ENCODE results near the gene CHST13.

The CHST13 gene

DNA sequence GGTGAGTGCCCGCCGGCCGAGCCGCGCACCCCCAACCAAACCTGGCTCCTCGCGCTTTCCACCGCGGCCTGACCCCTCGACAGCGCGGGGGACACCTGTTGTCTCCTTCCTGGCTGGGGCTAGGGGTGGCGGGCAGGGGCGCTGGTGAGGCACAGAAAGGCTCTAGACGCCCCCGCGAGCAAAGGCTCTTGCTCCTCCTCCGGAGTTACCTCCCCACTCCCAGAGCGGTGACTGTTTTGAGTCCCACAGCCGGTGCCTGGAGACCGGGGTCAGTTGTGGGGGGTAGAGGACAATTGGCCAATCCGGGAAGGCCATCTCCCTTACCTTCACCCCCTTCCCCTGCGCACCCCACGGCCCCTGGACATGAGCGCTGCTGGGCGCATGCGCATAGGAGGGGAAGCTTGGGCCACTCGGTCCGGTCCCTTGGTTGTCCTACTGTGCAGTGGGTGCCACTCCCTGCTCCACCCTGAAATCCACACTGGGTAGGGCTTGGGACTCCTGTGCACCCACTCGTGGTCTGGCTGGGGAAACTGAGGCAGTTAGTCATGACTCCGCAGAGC is 554 bp downstream of the CHST13 start:
- TF ChIP-seq, protein P1, sequence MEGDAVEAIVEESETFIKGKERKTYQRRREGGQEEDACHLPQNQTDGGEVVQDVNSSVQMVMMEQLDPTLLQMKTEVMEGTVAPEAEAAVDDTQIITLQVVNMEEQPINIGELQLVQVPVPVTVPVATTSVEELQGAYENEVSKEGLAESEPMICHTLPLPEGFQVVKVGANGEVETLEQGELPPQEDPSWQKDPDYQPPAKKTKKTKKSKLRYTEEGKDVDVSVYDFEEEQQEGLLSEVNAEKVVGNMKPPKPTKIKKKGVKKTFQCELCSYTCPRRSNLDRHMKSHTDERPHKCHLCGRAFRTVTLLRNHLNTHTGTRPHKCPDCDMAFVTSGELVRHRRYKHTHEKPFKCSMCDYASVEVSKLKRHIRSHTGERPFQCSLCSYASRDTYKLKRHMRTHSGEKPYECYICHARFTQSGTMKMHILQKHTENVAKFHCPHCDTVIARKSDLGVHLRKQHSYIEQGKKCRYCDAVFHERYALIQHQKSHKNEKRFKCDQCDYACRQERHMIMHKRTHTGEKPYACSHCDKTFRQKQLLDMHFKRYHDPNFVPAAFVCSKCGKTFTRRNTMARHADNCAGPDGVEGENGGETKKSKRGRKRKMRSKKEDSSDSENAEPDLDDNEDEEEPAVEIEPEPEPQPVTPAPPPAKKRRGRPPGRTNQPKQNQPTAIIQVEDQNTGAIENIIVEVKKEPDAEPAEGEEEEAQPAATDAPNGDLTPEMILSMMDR (conservative IDR thresholded peaks at IDR 0.05), result peak; percentile 22
- H3K27ac ChIP-seq, result no peak overlapping the region

DNA sequence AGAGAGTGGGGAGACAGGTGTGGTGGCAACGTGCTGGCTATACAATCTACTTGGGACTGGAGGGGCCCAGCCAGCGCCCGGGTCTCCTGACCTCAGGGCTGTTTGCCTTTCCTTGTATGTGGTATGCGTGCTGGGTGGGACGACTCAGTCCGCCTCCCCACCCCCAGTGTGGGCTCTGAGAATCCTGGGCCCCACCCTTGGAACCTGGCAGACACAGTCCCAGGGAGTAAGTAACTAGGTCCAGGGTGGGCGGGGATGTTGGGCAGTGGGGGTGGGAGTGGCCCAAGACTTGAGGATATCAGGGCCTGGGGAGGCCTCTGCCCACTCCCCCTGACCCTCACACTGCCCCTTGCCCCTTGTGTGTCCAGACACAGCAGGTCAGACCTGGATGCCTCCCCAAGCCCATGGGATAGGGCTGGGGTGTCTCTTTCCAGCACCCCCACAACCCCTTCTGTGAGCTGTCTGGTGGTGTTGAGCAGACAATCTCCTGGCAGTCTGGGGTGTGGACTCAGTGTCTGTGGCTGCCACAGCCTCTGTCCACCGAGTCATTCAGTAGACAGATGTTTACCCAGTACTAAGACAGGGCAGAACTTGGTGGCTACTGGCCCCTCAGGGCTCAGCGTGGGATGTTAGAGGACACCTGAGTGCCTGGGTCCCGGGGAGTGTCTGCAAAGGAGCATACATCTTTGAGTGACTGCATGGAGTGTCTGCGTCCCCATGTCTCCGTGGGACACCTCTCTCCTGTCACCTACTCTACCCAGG is 1.3 kb downstream of the CHST13 start:
- TF ChIP-seq, protein P1 (conservative IDR thresholded peaks at IDR 0.05), result no peak
- no peak overlapping the region for H3K27ac ChIP-seq

DNA sequence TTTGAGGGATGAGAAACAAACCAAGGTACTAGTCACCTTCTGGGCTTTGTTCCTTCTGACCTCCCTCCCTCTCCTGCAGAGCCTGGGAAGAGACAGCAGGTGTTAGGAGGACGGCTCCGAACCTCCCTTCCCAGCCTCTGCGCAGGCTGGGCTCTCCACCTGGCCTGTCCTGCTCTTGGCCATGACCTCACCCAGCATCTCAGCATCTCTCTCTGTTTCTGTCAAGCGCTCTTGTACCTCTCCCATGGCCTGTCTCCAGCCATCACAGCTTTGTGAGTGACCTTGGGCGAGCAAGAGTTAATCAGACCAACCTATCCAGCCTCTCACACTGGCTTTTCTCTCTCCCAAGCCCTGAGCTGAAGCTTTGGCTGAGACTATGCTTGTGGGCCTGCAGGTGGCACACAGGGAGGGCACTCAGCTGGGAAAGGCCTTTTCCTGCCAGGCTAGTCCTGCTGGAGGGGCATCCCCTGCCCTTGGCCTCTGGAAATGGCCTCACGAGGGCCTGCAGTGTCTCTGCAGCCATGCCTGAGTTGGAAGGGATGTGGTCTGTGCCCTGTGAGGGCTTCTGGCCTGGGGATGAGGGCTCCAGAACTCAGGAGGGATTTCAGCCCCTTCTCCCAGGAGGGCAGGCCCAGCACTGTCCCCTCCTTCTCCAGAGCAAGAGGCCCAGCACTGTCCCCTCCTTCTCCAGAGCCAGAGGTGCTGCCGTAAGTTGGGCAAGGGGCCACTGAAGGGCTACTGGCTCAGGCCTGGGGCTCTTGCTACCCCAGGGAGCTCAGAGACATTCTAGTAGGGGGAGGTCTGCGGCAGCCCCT is 2.1 kb downstream of the CHST13 start:
- TF ChIP-seq, protein P1 (conservative IDR thresholded peaks at IDR 0.05), result no peak

DNA sequence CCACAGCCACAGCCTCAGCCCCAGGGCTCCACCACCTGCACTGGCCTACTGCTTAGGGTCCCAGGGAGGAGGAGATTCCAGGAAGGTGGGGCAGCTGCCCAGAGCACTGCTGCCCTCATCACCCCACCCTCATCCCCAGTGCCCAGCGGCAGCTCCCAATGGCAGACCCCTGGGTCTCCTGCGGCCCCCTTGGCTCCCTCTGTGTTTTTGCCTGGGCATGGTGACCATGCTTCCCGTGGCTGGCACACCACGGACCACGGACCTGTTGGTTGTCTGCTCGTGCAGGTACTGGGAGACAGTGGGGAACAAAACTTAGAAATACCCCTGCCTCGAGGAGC is 2.7 kb downstream of the CHST13 start:
- no peak overlapping the region for H3K27ac ChIP-seq
- TF ChIP-seq, protein P1 (conservative IDR thresholded peaks at IDR 0.05), result no peak

More for the DNA sequence above, 2.1 kb downstream of the CHST13 start:
- no peak overlapping the region for H3K27ac ChIP-seq

DNA sequence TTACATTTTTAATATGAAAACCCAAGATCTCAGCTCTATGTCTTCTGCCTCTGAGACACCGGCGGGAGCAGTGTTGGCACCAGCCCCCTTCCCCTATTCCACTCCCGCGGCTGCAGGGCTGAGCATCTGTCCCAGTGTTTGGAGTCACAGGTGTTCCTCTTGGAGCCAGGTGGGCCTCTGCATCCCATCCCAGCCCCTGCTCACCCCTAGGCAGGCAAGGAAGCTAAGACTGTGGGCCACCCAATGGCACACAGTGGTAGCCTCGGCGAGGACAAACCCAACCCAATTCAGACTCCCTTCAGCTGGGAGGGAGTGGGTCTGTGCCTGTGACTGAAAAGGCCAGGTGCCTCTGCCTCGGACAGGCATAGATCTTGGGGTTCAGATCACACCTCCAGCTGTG is 3.1 kb downstream of the CHST13 start:
- TF ChIP-seq, protein P1 (conservative IDR thresholded peaks at IDR 0.05), result no peak
- H3K27ac ChIP-seq, result no peak overlapping the region

DNA sequence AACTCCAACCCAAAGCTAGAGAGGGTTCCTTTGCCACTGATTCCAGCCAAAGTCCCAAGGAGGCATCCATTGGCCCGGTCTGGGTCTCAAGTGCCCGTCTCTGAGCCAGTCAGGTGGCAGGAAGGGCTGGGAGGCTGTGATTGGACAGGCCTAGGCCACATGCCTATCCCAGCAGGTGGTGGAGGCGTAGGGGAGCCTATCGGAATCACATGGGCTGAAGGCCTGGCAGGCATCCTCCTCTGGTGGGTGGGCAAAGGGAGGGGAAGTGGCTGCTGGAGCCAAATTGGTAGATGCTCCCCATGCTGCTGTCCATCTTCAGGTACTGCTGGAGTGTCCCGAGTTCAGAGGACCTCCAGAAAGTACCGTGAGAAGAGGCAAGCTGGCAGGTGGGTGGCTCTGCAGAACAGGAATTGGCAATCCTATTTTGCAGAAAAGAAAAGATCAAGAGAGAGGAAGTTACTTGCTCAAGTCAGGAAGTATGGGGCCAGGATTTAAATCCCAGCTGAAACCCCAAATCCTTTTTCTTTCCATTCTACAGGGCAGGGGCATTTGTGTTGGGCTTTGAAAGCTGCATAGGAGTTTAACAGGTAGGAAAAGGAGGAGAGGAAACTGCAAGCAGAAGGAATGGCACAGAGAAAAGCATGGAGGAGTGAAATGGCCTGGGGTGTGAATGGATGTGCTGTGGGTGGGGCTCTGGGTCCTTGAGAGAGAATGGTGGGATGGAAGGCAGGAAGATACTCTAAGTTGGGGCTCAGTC is 3.7 kb downstream of the CHST13 start:
- TF ChIP-seq, protein P1 (conservative IDR thresholded peaks at IDR 0.05), result no peak
- H3K27ac ChIP-seq, result no peak overlapping the region

DNA sequence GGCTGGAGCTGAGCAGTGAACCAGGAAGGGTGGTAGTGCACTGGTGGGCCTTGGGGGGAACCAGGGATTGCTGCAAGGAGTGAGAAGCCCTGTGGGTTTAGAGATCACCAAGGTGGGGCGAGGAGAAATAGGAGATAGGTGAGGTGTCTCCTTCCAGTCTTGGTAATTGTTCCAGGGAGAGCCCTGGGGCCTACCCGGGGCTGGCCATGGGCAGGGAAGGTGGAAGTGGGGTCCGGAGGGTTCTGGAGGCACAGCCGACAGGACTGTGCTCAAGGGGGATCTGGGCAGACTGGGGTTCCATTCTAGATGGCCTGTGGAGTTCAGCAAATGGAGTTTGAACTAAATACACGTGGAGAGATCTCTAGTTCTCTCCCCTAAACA is 4.5 kb downstream of the CHST13 start:
- TF ChIP-seq, protein P1 (conservative IDR thresholded peaks at IDR 0.05), result no peak
- no peak overlapping the region for H3K27ac ChIP-seq
